SIG-M5 treated with dmso at 0.1 percent for 504 hours (cell line): ENCODE data around the gene GALNT2.

Source experiments
- DNase-seq: peaks from one replicate; lab custom pipeline; 2025; ENCODE audit not compliant: unreplicated experiment; lab: John Stamatoyannopoulos, UW

GALNT2 gene

GRCh38 chr1:230050973-230051735 is 15.9 kb upstream of the GALNT2 start:
- no peak for DNase-seq

- DNase-seq, result no peak
Measured at GRCh38 chr1:230052018-230052417, 15.0 kb upstream of the GALNT2 start.

GRCh38 chr1:230052665-230053064 is 14.4 kb upstream of the GALNT2 start:
- no peak for DNase-seq

- DNase-seq, result no peak
Measured at GRCh38 chr1:230054092-230054749, 12.8 kb upstream of the GALNT2 start.

- no peak for DNase-seq
Measured at GRCh38 chr1:230056098-230056497, 10.9 kb upstream of the GALNT2 start.

GRCh38 chr1:230057100-230057499 is 9.9 kb upstream of the GALNT2 start:
- DNase-seq, result no peak

- DNase-seq, result no peak
Measured at GRCh38 chr1:230057681-230058565, 9.1 kb upstream of the GALNT2 start.

GRCh38 chr1:230058626-230059025 is 8.4 kb upstream of the GALNT2 start:
- no peak for DNase-seq

- DNase-seq, result no peak
Measured at GRCh38 chr1:230061801-230062200, 5.2 kb upstream of the GALNT2 start.

- DNase-seq, result no peak
Measured at GRCh38 chr1:230062521-230062920, 4.5 kb upstream of the GALNT2 start.

- no peak for DNase-seq
Measured at GRCh38 chr1:230064283-230064682, 2.8 kb upstream of the GALNT2 start.

- no peak for DNase-seq
Measured at GRCh38 chr1:230065161-230065560, 1.9 kb upstream of the GALNT2 start.

- DNase-seq, result no peak
Measured at GRCh38 chr1:230065571-230065970, 1.5 kb upstream of the GALNT2 start.

GRCh38 chr1:230066031-230066430 is 1.0 kb upstream of the GALNT2 start:
- DNase-seq, result peak; percentile 19

GRCh38 chr1:230067419-230067870 is 407 bp downstream of the GALNT2 start:
- DNase-seq, result peak; percentile 57

GRCh38 chr1:230067871-230068620 is 1.0 kb downstream of the GALNT2 start:
- DNase-seq, result peak; percentile 45

GRCh38 chr1:230068621-230068873 is 1.5 kb downstream of the GALNT2 start:
- DNase-seq, result no peak

GRCh38 chr1:230068952-230069684 is 2.1 kb downstream of the GALNT2 start:
- peak; percentile 16 for DNase-seq

GRCh38 chr1:230069796-230070195 is 2.8 kb downstream of the GALNT2 start:
- DNase-seq, result no peak
